ENCODE measurements around the gene AMOTL1. TPM values are rescaled to one million over a fixed set of nuclear protein-coding genes. Genes with fewer than 3 reads are reported as not detected.

AMOTL1 gene
- total and polyA plus RNA-seq, 12 donors: 3.1 to 115 (median 68.3) TPM

- DNase-seq: no peak
- Histone ChIP-seq H3K27me3 (no peaks in the 10 kb centered on the region), H3K4me3 (no peak overlapping the region), H3K9me3 (no peaks in the 10 kb centered on the region), H3K4me1 (no peaks in the 10 kb centered on the region), H3K27ac (no peak overlapping the region), H3K36me3 (peaks cover 0 to 100% (median 70%) of the 10 kb centered on the region in 9 donors)
- 92 to 94% methylated on average over 11 of the region's 11 CpGs for WGBS, 2 donors
- no peak for TF ChIP-seq CTCF (IDR thresholded peaks at IDR 0.05)
- intact Hi-C loops (cut with DNase I): no loop called here
- ATAC-seq: no peak
These were observed 96.4 kb downstream of the AMOTL1 start for GRCh38 chr11:94864506-94865045.

DNA sequence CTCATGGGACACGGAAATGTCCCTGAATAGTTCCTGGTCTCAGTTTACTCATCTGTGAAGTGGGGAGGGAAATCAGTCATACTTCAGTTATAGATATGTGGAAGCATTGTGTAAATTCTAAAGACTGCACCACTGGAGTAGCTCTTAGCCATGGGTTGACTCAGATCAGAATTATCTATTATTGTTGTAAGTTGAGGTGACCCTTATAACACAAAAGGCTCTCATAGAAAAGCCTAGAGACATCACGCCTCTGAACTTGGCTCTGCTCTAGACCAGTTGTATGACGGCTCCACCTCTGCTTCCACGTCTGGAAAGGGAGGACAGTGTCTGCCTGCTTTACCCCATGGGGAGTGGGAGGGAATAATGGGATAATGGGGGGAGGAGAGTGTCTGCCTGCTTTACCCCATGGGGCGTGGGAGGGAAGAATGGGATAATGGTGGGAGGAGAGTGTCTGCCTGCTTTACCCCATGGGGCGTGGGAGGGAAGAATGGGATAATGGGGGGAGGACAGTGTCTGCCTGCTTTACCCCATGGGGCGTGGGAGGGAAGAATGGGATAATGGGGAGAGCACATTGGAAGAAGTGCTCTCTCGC lies 98.2 kb downstream of the AMOTL1 start:
- DNase-seq (no peak), ATAC-seq (no peak)
- Histone ChIP-seq H3K27ac (no peak overlapping the region), H3K4me3 (no peak overlapping the region), H3K4me1 (no peaks in the 10 kb centered on the region), H3K27me3 (no peaks in the 10 kb centered on the region), H3K9me3 (no peaks in the 10 kb centered on the region), H3K36me3 (peaks cover 0 to 100% (median 66%) of the 10 kb centered on the region in 9 donors)
- TF ChIP-seq CTCF (IDR thresholded peaks at IDR 0.05): no peak
- intact Hi-C loops (cut with DNase I): no loop called here
- WGBS, 2 donors: 87 to 90% methylated on average over 8 of the region's 8 CpGs

- 82 to 86% methylated on average over 9 of the region's 9 CpGs for WGBS, 2 donors
- Histone ChIP-seq H3K36me3 (peaks cover 0 to 100% (median 69%) of the 10 kb centered on the region in 9 donors), H3K4me1 (no peaks in the 10 kb centered on the region), H3K27me3 (no peaks in the 10 kb centered on the region), H3K4me3 (no peak overlapping the region), H3K9me3 (no peaks in the 10 kb centered on the region), H3K27ac (no peak overlapping the region)
- no peak for TF ChIP-seq CTCF (IDR thresholded peaks at IDR 0.05)
- no peak for DNase-seq
- intact Hi-C loops (cut with DNase I): no loop called here
- ATAC-seq: no peak
These were observed 99.0 kb downstream of the AMOTL1 start for GRCh38 chr11:94866936-94867795.

DNA sequence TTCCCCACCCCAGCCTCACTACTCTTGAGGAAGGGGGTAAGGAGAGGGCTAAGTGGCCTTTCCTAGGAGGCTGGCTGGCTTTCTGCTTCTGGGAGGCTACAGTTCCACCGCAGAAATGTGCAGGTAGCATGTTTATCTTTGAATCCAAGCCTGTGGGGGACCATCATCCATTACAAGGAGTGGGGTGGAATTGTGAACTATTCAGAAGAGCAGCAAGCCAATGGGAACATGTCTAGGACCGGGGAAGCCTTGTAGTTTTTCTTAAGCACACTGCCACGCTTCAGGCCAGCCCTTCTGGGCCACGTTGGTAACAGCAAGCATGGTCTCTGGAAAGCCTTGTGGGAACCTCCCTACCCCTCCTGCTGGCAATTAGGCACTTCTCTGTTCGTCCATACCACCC lies 100.3 kb downstream of the AMOTL1 start:
- intact Hi-C loops (cut with DNase I): no loop called here
- Histone ChIP-seq H3K36me3 (peaks cover 0 to 100% (median 69%) of the 10 kb centered on the region in 9 donors), H3K4me1 (peaks cover 0 to under 1% (median 0%) of the 10 kb centered on the region in 9 donors), H3K27me3 (no peaks in the 10 kb centered on the region), H3K9me3 (no peaks in the 10 kb centered on the region), H3K27ac (no peak overlapping the region), H3K4me3 (no peak overlapping the region)
- TF ChIP-seq CTCF (IDR thresholded peaks at IDR 0.05): no peak
- ATAC-seq: no peak
- WGBS, 2 donors: 88 to 92% methylated on average over 5 of the region's 5 CpGs
- no peak for DNase-seq
